NCI-H2107 (cell line): ENCODE measurements around the gene EDA.

Experiments
- DNase-seq: peaks from one replicate; lab custom pipeline; 2025; lab: John Stamatoyannopoulos, UW

Gene EDA

DNA sequence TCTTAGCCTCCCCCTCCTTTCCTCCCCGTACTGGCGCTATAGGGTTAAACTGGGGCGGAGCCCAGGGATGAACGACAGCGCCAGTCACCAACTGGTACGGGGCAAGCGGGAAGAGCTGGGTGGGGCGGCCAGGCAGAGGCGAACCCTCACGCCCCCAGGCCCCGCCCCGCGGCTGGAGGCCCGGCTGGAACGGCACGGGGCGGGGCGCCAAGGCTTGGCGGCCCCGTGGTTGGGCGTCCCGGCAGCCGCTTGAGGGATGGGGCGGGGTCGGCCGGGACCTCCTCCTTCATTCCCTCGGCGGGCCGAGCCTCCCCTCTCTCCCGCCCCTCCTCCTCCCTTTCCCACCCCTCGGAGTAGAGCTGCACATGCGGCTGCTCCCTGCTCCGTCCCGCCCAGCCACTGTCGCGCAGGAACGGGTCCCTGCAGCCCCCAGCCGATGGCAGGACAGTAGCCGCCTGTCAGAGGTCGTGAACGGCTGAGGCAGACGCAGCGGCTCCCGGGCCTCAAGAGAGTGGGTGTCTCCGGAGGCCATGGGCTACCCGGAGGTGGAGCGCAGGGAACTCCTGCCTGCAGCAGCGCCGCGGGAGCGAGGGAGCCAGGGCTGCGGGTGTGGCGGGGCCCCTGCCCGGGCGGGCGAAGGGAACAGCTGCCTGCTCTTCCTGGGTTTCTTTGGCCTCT, at the start of gene EDA:
Gene EDA, plus strand, starts transcription at position 335 of the 678 bp plus-strand sequence.
- no peak for DNase-seq

DNA sequence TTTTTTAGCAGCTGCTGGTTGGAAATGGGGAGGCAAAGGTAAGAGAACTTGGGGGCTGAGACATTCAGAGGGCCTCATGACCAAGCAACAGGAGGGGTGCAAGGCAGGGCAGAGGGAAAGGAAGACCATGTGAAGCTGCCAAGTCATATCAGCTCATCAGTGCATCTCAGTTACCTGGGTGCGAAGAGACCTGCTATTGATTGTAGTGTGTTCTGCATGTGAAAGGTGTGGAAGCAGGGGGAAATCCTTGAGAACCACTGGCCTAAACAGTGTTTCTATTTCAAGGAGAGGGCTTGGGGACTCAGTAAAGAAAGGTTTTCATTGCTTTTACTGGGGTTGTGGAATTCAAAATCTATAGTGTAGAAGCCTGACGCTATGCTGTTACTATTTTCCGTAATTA, 47.1 kb upstream of the EDA start:
- DNase-seq: no peak

DNA sequence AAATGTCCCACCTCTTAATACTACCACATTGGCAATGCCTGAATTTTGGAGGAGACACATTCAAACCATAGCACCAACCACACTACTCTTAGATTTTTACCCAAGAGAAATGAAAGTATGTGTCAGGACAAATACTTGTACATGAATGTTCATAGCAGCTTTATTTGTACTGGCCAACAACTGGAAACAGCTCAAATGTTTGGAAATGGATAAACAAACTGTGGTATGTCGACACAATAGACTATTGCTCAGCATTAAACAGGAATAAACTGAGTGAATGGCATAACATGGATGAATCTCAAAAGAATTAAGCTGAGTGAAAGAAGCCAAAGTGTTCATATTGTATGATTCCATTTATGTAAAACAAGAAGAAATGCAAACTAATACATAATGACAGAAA, 18.5 kb upstream of the EDA start:
- DNase-seq: no peak

GRCh38 chrX:69600182-69600581, 15.7 kb upstream of the EDA start:
- no peak for DNase-seq

GRCh38 chrX:69603566-69604194, 12.2 kb upstream of the EDA start:
- no peak for DNase-seq

GRCh38 chrX:69605521-69605920, 10.4 kb upstream of the EDA start:
- no peak for DNase-seq

DNA sequence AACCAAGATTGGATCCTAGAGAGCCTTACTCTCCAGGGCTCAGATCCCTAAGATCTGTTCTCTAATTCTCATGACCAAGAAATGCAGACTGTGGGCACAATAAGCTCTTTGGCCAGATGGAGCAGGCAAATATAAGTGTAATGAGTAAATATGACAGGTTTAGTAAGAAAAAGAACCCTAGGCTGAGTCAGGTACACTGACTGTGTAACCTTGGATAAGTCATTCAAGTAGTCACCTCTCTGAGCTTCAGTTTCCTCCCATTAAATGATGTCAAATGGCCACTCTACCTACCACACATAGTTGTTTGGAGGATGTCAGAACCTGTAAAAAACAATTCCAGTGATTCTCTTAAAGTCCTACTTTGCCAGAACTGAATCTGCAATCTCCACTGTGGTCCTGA, 8.3 kb upstream of the EDA start:
- no peak for DNase-seq

GRCh38 chrX:69613946-69614345, 2.0 kb upstream of the EDA start:
- no peak for DNase-seq

DNA sequence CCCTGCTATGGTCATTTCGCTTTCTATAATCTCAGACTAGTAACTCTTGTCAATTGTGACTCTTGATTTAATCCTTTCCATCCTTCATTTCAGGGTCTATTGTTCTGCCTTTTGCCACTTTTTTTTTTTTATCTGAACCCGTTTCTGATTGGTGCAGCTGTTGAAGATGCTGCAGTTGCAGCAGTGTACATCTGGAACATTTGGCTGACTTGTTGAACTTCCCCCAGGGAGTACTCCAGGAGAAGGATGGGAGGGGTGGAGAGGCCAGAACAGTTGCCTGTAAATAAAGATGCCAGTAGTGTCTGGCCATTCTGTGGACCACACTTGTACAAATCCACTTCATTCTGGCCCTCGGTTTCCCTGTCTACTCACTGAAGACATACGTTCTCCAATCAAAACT, 1.0 kb upstream of the EDA start:
- DNase-seq: no peak

DNA sequence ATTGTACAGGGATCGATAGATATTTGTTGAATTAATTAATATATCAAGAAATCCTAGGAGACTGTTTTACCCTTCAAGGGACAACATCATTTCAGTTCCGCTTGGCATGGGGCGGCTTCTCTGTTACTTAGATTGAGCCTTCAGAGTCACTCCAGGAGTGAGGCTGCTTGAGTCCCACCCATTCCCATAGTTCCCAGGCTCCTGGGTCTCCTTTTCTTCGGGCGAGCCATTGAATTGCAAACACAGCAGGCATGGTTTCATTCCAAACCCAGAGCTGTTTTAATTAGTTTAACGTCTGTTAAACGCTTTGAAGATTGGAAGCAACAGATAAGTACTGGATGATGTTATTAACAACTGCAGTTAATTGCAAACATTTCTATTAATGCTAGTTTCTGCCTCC, 571 bp upstream of the EDA start:
- no peak for DNase-seq

- no peak for DNase-seq
These were observed 717 bp downstream of the EDA start for GRCh38 chrX:69616457-69617203.

GRCh38 chrX:69618803-69619202, 2.9 kb downstream of the EDA start:
- no peak for DNase-seq

- DNase-seq: no peak
These were observed 10.2 kb downstream of the EDA start for GRCh38 chrX:69626129-69626528.

DNA sequence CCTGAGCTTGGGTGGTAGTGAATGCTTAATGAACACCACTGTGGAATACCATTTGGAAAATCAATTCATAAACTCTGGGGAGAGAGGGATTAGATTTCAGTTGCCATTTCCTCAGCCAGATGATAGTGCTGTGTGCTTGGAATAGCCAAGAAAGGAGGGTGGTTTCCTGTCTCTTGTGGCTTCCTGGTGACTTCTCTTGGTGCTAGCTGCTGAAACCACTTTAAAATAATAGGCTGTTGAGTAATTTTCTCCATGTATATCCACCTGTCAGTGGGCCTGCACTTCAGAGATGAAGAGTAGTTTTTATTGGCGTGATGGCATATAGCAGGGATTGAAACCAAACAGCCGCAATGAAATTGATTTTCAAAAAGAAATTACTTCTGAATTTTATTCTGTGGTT, 11.8 kb downstream of the EDA start:
- DNase-seq: no peak

GRCh38 chrX:69630147-69630546, 14.2 kb downstream of the EDA start:
- no peak for DNase-seq

- DNase-seq: no peak
These were observed 48.8 kb downstream of the EDA start for GRCh38 chrX:69664693-69665092.

GRCh38 chrX:69670001-69670555, 54.2 kb downstream of the EDA start:
- DNase-seq: no peak

DNA sequence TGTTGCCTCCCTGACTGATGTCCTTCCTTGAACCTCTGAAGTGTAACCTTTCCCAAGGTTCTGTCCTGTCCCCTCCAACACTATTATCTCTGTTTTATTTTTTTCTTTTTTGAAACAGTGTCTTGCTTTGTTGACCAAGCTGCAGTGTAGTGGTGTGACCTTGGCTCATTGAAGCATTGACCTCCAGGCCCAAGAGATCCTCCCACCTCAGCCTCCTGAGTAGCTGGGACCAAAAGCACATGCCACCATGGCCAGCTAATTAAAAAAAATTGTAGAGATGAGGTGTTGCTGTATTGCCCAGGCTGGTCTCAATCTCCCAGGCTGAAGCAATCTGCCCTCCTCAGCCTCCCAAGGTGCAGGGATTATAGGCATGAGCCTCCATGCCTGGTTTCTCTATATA, 59.0 kb downstream of the EDA start:
- DNase-seq: no peak

GRCh38 chrX:69705818-69706217, 89.9 kb downstream of the EDA start:
- DNase-seq: no peak

DNA sequence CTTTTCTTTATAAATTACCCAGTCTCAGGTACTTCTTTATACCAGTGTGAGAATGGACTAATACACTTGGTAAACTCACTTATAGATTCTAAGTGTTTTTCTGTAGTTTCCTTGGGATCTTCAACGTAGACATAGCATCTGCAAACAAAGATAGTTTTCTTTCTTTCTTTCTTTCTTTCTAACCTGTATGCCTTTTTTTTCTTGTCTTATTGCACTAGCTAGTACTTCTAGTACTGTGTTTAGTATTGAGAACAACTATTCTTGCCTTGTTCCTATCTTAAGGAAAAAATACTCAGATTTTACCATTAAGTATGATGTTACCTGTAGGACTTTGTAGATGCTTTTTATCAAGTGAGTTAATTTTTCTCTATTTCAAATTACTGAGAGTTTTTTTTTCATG, 102.2 kb downstream of the EDA start:
- DNase-seq: no peak

DNA sequence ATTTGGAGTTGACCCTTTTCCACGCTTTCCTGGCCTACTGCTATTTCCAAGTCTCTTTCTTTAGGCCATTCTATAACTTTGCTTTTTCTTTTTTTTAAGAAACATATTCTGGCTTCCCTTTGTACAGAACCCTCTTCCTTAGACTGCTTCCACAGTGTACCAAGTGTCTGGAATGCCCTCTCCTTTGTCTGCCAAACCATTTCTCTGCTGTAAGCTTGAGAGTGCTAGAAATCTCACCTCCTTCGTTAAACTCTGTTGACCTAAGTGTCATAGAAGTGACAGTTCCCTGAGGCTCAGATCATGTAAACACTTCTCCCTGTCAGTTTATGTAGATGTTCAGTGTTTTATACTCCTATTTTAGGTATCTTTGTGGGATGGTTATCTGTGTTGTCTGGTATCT, 108.4 kb downstream of the EDA start:
- DNase-seq: no peak

DNA sequence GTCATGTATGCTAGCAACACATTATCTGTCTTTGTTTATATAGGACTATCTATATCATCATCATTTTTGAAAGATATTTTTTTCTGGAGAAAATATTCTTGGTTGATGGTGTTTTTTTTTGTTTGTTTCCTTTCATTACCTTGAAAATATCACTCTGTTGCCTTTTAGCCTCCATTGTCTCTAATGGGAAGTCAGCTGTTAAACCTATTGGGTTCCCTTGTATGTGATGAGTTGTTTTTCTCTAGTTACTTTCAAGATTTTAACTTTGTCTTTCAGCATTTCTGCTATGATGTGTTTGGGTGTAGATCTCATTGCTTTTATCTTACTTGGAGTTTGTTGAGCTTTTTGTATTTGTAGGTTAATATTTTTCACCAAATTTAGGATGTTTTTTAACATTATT, 124.4 kb downstream of the EDA start:
- DNase-seq: no peak

GRCh38 chrX:69741721-69742120, 125.8 kb downstream of the EDA start:
- no peak for DNase-seq
